H9 (cell line): Measurements from ENCODE around the gene TOR1A. TPM values are rescaled to one million over a fixed set of nuclear protein-coding genes. Genes with fewer than 3 reads are reported as not detected.

Experiments
- DNase-seq: peaks from one replicate; pipeline ENCODE4 v3.0.0-alpha.2; 2017
- H2AFZ ChIP-seq: one replicate; pipeline ENCODE4 v1.6.1; 2013; ENCODE audit warnings: mild to moderate bottlenecking, low read length, control low read depth, moderate library complexity
- H2AK5ac ChIP-seq: 2 replicates; pipeline ENCODE4 v1.6.1; 2013; ENCODE audit warnings: low read length, control low read depth, mixed read lengths; ENCODE audit not compliant: insufficient read length
- H2BK120ac ChIP-seq: one replicate; pipeline ENCODE4 v1.6.1; 2013; ENCODE audit warnings: low read depth, mild to moderate bottlenecking, low read length, control low read depth, inconsistent platforms; ENCODE audit not compliant: poor library complexity, severe bottlenecking
- H2BK12ac ChIP-seq: 2 replicates; pipeline ENCODE4 v1.6.1; 2013; ENCODE audit warnings: low read length, control low read depth, mixed read lengths, low read depth; ENCODE audit not compliant: insufficient read length
- H2BK15ac ChIP-seq: 2 replicates; pipeline ENCODE4 v1.6.1; 2013; ENCODE audit warnings: low read depth, low read length, control low read depth
- H2BK20ac ChIP-seq: one replicate; pipeline ENCODE4 v1.6.1; 2013; ENCODE audit warnings: low read depth, mild to moderate bottlenecking, low read length, control low read depth, inconsistent platforms; ENCODE audit not compliant: poor library complexity, severe bottlenecking
- H2BK5ac ChIP-seq: 2 replicates; pipeline ENCODE4 v1.6.1; 2013; ENCODE audit warnings: low read length, control low read depth, mixed read lengths; ENCODE audit not compliant: insufficient read length
- H3K14ac ChIP-seq: 2 replicates; pipeline ENCODE4 v1.6.1; 2013; ENCODE audit warnings: low read length, control low read depth; ENCODE audit not compliant: insufficient read depth
- H3K18ac ChIP-seq: 2 replicates; pipeline ENCODE4 v1.6.1; 2013; ENCODE audit warnings: low read depth, mild to moderate bottlenecking, mixed read lengths, low read length, control low read depth; ENCODE audit not compliant: insufficient read length
- H3K23ac ChIP-seq: 2 replicates; pipeline ENCODE4 v1.6.1; 2013; ENCODE audit warnings: low read length, control low read depth, mixed read lengths, low read depth; ENCODE audit not compliant: insufficient read length
- H3K23me2 ChIP-seq: 2 replicates; pipeline ENCODE4 v1.6.1; 2013; ENCODE audit warnings: low read depth, mild to moderate bottlenecking, mixed read lengths, low read length, control low read depth; ENCODE audit not compliant: insufficient read length, poor library complexity, severe bottlenecking
- H3K27ac ChIP-seq: 2 replicates; pipeline ENCODE4 v1.5.1; 2013; ENCODE audit warnings: low read length, control low read depth, mixed read lengths, low read depth; ENCODE audit not compliant: insufficient read length
- H3K27me3 ChIP-seq: 2 replicates; pipeline ENCODE4 v1.6.1; 2013; ENCODE audit warnings: low read length, control low read depth, inconsistent platforms; ENCODE audit not compliant: insufficient read depth
- H3K4ac ChIP-seq: 2 replicates; pipeline ENCODE4 v1.6.1; 2013; ENCODE audit warnings: low read depth, mild to moderate bottlenecking, control low read depth, inconsistent platforms, low read length, moderate library complexity
- H3K4me1 ChIP-seq: 2 replicates; pipeline ENCODE4 v1.6.1; 2013; ENCODE audit warnings: low read length, control low read depth, inconsistent platforms; ENCODE audit not compliant: insufficient read depth
- H3K4me2 ChIP-seq: 2 replicates; pipeline ENCODE4 v1.6.1; 2013; ENCODE audit warnings: low read length, control low read depth, mixed read lengths; ENCODE audit not compliant: insufficient read length, insufficient read depth
- H3K56ac ChIP-seq: 2 replicates; pipeline ENCODE4 v1.6.1; 2013; ENCODE audit warnings: low read depth, mild to moderate bottlenecking, mixed read lengths, low read length, control low read depth; ENCODE audit not compliant: insufficient read length
- H3K79me1 ChIP-seq: 2 replicates; pipeline ENCODE4 v1.6.1; 2013; ENCODE audit warnings: low read depth, mild to moderate bottlenecking, moderate library complexity, low read length, control low read depth, inconsistent platforms; ENCODE audit not compliant: insufficient read depth, poor library complexity, severe bottlenecking
- H3K79me2 ChIP-seq: 2 replicates; pipeline ENCODE4 v1.6.1; 2013; ENCODE audit warnings: low read length, control low read depth, inconsistent platforms; ENCODE audit not compliant: insufficient read depth
- H3K9ac ChIP-seq: 2 replicates; pipeline ENCODE4 v1.6.1; 2013; ENCODE audit warnings: low read length, control low read depth, mixed read lengths; ENCODE audit not compliant: insufficient read length; ENCODE audit errors: extremely low read depth
- H3K9me3 ChIP-seq: one replicate; pipeline ENCODE4 v1.6.1; 2013; ENCODE audit warnings: low read depth, low read length, inconsistent platforms; ENCODE audit not compliant: control insufficient read depth
- H3T11ph ChIP-seq: one replicate; pipeline ENCODE4 v1.6.1; 2013; ENCODE audit warnings: mild to moderate bottlenecking, low read length, control low read depth, inconsistent platforms
- H4K20me1 ChIP-seq: one replicate; pipeline ENCODE4 v1.6.1; 2013; ENCODE audit not compliant: control insufficient read depth, insufficient read length, insufficient read depth
- H4K5ac ChIP-seq: 2 replicates; pipeline ENCODE4 v1.6.1; 2013; ENCODE audit warnings: low read depth, mild to moderate bottlenecking, mixed read lengths, low read length, control low read depth; ENCODE audit not compliant: insufficient read length
- H4K8ac ChIP-seq: replicated peaks from 2 replicates; pipeline ENCODE4 v1.6.1; 2013; ENCODE audit warnings: low read length, control low read depth, mixed read lengths, low read depth; ENCODE audit not compliant: insufficient read length
- H4K91ac ChIP-seq: 2 replicates; pipeline ENCODE4 v1.6.1; 2013; ENCODE audit warnings: low read depth, mild to moderate bottlenecking, moderate library complexity, mixed read lengths, low read length, control low read depth; ENCODE audit not compliant: insufficient read length
- H3K27ac Mint-ChIP-seq, 3 experiments: 2 replicates in 2 of 3; 3 replicates in 1 of 3; pipeline ENCODE4 v1.8.0; 2020 to 2021; ENCODE audit warnings: mixed read lengths in 3 of 3, mild to moderate bottlenecking in 1 of 3, moderate library complexity in 1 of 3
- H3K27me3 Mint-ChIP-seq: 2 replicates; pipeline ENCODE4 v1.8.0; 2021; ENCODE audit warnings: low read depth, mild to moderate bottlenecking, moderate library complexity, mixed read lengths
- H3K36me3 Mint-ChIP-seq, 3 experiments: 2 replicates in 2 of 3; 3 replicates in 1 of 3; pipeline ENCODE4 v1.8.0; 2020 to 2021; ENCODE audit warnings: low read depth in 3 of 3, mixed read lengths in 3 of 3; ENCODE audit not compliant: insufficient read depth in 1 of 3
- H3K4me1 Mint-ChIP-seq, 2 experiments: 2 replicates each; pipeline ENCODE4 v1.8.0; 2020; ENCODE audit warnings: mixed read lengths in 2 of 2
- H3K4me3 Mint-ChIP-seq, 2 experiments: 2 replicates in 1 of 2; 3 replicates in 1 of 2; pipeline ENCODE4 v1.8.0; 2020 to 2021; ENCODE audit warnings: mild to moderate bottlenecking in 2 of 2, mixed read lengths in 2 of 2, moderate library complexity in 1 of 2
- H3K9me3 Mint-ChIP-seq, 2 experiments: 2 replicates in 1 of 2; 3 replicates in 1 of 2; pipeline ENCODE4 v1.8.0; 2020; ENCODE audit warnings: mild to moderate bottlenecking in 2 of 2, mixed read lengths in 2 of 2, moderate library complexity in 1 of 2
- WGBS: extraction: QIAGEN DNeasy Blood & Tissue Kit; methylation state at CpG from one replicate; pipeline ENCODE4 v1.1.7; 2013; ENCODE audit warnings: missing lambda C conversion rate, low lambda C conversion rate, mixed read lengths; ENCODE audit not compliant: insufficient read length; ENCODE audit errors: extremely low coverage; 5-methylcytosine and 5-hydroxymethylcytosine counted together
- total RNA-seq: library from RNA; stranded (reverse); gene quantifications from 2 replicates; pipeline ENCODE4 v1.2.1, GENCODE V29; 2021
- TF ChIP-seq, protein P1 (sequence below): fragments of 200-600 bp; sonication (generic); conservative IDR thresholded peaks from 3 replicates; pipeline ENCODE4 v1.8.0; 2021; ENCODE audit warnings: antibody characterized with exemption, mild to moderate bottlenecking

Gene TOR1A
- total RNA-seq, 1 experiment from 2014 or later, result 60.1 TPM

DNA sequence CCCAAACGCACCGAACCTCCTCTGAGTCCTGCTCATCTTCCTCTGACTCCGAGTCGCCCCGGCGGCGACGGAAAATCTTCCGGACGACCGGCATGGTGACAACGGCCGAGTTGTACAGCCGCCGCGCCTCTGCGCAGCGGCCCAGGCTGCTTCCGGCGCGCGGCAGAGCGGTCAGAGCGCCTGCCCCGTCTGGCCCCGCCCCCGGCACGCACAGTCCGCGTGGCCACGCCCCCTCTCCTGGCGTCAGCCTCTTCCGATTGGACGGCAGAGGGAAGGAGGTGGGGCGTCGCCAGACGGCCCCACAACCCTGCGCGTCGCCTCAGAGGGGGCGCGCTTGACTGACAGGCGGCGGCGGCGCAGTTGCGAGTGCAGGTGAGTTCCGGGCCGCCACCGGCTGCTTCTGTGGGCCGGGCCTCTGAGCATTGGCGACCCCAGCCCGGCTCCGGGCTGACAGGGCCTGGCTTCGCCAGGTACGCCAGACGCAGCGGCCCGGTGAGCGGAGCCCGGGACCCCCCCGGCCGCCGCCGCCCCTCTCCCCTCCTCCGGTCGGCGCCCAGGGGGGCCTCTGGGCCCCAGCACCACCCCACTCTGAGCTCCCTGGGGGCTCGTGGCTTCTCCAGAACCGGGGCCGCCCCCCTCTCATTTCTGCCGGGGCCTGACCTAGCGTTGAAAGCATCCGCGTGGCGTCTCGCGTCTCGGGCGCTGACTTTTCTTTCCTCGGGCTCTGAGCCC, 11.4 kb upstream of the TOR1A start, which contains the start of the genes C9orf78 and USP20:
C9orf78 (minus strand) TSS at position 148 of the 732 bp plus-strand sequence; CDS start at position 94, 54 bp downstream.
USP20 (plus strand) TSS at position 331 of the 732 bp plus-strand sequence. CDS start 17,098 bp downstream, outside the sequence.
- Histone ChIP-seq H2AK5ac (no peak within 1 kb of the TSS), H3K18ac (peak within 1 kb of the TSS; percentile 63), H3K4me1 (peaks cover 6% of the 10 kb centered on the region; the same call in 1 of the 2 replicates), H2BK5ac (no peak within 1 kb of the TSS), H2BK120ac (no peak within 1 kb of the TSS), H3K14ac (no peak within 1 kb of the TSS; the same call in 1 of the 2 replicates), H2BK15ac (no peak within 1 kb of the TSS), H3K27me3 (no peaks in the 10 kb centered on the region), H3T11ph (no peak within 1 kb of the TSS), H3K79me1 (no peaks in the 10 kb centered on the region), H2AFZ (no peak within 1 kb of the TSS), H3K27ac (no peak within 1 kb of the TSS), H3K23me2 (peaks cover 10% of the 10 kb centered on the region), H3K56ac (no peak within 1 kb of the TSS), H3K23ac (no peak within 1 kb of the TSS), H4K8ac (no peak within 1 kb of the TSS), H2BK12ac (no peak within 1 kb of the TSS), H4K5ac (no peak within 1 kb of the TSS), H4K91ac (no peak within 1 kb of the TSS), H3K4me2 (peak within 1 kb of the TSS; percentile 99), H3K4ac (no peak within 1 kb of the TSS), H3K9me3 (no peaks in the 10 kb centered on the region), H2BK20ac (no peak within 1 kb of the TSS), H3K9ac (peak within 1 kb of the TSS; percentile 78), H3K79me2 (no peaks in the 10 kb centered on the region; the same call in 1 of the 2 replicates), H4K20me1 (no peaks in the 10 kb centered on the region)
- Mint-ChIP-seq H3K27ac (peak within 1 kb of the TSS; percentile 87 to 98 (median 96)), H3K4me1 (peaks cover 41 to 43% of the 10 kb centered on the region in 2 experiments), H3K4me3 (peak within 1 kb of the TSS; percentile 99 to 100), H3K27me3 (no peaks in the 10 kb centered on the region; the same call in 1 of the 2 replicates), H3K36me3 (peaks cover 11 to 26% (median 23%) of the 10 kb centered on the region in 3 experiments), H3K9me3 (no peaks in the 10 kb centered on the region; a peak in 1 of 5 replicates)
- peak; percentile 96 for DNase-seq
- no CpG with 5 or more reads among the region's 81 CpGs for WGBS
- TF ChIP-seq, protein P1, sequence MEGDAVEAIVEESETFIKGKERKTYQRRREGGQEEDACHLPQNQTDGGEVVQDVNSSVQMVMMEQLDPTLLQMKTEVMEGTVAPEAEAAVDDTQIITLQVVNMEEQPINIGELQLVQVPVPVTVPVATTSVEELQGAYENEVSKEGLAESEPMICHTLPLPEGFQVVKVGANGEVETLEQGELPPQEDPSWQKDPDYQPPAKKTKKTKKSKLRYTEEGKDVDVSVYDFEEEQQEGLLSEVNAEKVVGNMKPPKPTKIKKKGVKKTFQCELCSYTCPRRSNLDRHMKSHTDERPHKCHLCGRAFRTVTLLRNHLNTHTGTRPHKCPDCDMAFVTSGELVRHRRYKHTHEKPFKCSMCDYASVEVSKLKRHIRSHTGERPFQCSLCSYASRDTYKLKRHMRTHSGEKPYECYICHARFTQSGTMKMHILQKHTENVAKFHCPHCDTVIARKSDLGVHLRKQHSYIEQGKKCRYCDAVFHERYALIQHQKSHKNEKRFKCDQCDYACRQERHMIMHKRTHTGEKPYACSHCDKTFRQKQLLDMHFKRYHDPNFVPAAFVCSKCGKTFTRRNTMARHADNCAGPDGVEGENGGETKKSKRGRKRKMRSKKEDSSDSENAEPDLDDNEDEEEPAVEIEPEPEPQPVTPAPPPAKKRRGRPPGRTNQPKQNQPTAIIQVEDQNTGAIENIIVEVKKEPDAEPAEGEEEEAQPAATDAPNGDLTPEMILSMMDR, result no peak
